GM21737 (cell line): ENCODE measurements around the gene CLEC6A.
"Not testable (repeated sequence)": the region's sequence is repeated elsewhere in the genome, so short reads cannot be mapped to it uniquely, and the experiment has no call there.

Experiments
- ATAC-seq: cut with Tn5 transposase; IDR thresholded peaks from one replicate; pipeline ENCODE4 v1.9.1; 2021; ENCODE audit warnings: mild to moderate bottlenecking, moderate library complexity; ENCODE audit not compliant: unreplicated experiment

Gene CLEC6A

DNA sequence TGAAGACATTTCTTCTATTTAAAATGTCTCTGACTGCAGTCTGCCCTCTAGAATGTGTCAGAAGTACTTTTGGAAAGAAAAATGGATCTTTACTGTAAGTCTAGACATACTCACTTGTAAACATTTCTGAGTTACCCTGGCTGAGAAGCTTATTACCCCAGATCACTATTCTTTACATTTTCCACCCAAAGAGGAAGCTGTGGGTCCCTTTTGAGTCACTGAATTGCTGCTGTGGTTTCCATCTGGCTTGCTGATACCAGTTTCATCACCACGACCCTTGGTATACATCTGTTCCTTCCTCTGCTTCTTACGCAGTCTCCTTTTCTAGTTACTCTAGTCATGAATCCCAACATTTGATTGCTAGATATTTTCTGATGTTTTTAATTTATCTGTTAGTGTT is 37.3 kb downstream of the CLEC6A start:
- peak; percentile 99 for ATAC-seq

DNA sequence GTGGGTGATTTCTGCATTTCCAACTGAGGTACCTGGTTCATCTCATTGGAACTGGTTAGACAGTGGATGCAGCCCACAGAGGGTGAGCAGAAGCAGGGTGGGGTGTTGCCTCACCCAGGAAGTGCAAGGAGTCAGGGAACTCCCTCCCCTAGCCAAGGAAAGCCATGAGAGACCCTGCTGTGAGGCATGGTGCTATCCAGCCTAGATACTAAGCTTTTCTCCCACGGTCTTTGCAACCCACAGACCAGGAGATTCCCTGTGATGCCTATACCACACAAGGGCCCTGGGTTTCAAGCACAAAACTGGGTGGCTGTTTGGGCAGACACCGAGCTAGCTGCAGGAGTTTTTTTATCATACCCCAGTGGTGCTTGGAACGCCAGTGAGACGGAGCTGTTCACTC is 39.9 kb downstream of the CLEC6A start:
- ATAC-seq: not testable (repeated sequence)

DNA sequence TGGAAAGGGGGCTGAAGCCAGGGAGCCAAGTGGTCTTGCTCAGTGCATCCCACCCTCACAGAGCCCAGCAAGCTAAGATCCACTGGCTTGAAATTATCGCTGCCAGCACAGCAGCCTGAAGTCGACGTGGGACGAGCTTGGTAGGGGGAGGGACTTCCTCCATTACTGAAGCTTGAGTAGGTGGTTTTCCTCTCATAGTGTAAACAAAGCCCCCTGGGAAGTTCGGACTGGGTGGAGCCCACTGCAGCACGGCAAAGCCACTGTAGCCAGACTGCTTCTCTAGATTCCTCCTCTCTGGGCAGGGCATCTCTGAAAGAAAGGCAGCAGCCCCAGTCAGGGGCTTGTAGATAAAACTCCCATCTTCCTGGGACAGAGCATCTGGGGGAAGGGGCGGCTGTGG is 40.3 kb downstream of the CLEC6A start:
- ATAC-seq: not testable (repeated sequence)

- ATAC-seq: no peak
These were observed 43.9 kb downstream of the CLEC6A start for GRCh38 chr12:8499616-8500015.

GRCh38 chr12:8501720-8502119 is 46.0 kb downstream of the CLEC6A start:
- no peak for ATAC-seq

DNA sequence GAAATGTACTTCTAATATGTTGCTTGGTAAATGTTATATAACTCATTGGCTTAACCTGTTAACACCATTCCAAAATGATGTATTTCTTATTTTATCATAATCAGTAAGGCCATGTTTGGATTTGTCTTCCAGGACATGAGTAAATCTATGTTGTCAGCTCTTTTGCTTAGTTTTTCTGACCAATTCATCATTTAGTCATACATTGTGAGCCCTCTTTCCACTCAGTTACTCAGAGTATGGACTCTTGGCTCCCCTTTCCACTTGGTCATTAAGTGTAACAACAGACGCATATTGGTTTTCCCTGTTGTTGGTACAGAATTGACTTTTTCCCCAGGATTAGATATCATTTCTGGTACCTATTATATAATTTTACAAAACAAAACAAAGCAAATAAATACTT is 48.6 kb downstream of the CLEC6A start:
- ATAC-seq: no peak

DNA sequence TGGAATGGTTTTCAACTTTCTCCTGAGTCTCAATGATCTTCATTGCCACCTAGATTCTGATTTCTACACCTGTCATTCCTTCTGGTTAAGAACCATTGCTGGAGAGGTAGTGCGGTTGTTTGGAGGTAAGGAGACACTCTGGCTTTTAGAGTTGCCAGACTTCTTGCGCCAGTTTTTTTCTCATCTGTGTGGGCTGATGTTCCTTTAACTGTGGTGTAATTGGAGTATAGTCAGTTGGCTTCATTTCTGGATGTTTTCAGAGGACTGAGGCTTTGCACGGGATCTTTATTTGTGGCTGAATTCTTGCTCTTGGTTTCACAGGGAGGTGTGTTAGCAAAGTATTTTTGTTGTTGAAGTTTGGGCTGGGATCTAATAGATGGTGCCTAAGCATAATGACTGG is 51.8 kb downstream of the CLEC6A start:
- no peak for ATAC-seq

GRCh38 chr12:8508223-8508622 is 52.5 kb downstream of the CLEC6A start:
- no peak for ATAC-seq

DNA sequence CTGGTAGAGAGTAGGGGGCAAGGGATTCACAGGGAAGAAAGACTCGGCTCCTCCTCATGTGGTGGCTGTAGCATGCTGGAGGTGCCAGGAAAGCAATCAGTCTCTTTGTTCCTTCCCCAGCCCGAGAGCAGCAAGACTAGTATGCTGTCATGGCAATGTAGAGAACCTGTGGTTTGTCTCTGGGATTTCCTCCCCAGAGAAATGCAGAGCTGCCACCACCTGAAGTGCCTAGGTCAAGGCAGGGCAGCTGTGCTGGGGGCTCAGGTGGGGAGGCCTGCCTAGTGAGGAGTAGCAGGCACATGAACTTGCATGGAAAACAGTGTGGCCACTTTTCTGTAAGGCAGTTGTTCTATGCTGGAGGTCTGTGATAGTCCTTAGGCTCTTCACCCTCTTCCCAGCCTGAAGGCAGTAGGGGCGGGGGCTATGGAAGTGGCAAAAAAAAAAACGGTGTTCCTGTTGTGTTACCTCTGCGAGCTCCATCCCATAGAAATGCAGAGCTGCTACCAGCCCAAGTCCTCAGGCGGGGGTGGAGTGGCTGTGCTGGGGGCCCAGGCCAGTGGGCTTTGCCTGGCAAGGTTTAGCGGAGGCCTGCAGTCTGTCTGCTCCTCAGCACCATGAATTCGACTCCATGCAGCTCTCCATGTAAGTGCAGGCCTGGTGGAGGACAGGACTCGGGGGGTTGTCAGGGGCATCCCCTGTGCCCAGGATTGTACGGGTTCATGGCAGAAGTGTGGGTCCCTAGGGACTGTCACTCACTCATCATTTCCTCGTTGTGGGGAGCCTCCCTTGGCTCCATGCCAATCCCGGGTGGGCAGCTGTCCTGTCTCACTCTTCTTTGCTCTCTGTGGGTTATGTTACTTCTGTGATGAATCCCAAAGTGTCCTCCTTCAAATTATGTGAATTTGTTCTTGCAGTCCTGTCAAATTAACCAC is 53.4 kb downstream of the CLEC6A start:
- ATAC-seq: no peak

- no peak for ATAC-seq
These were observed 57.5 kb downstream of the CLEC6A start, which contains the start of gene CLEC4D for GRCh38 chr12:8513256-8513655. Gene CLEC4D (plus strand): TSS chr12:8513503. CDS start chr12:8513733, 230 bp downstream.

DNA sequence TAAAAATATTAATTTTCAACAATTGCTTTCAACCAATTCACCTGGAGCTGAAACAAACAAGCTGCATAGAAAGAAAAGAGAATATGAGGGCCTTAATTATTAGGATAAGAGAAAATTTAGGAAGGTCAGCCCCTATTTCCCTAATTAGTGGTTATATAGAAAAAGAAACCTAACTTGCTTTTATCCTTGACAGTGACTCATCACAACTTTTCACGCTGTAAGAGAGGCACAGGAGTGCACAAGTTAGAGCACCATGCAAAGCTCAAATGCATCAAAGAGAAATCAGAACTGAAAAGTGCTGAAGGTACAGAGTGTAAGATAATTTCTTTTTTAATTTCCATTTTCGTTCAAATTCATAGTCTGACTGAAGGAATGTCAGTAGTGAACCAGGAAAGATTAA is 62.2 kb downstream of the CLEC6A start:
- ATAC-seq: no peak

- ATAC-seq: no peak
These were observed 63.4 kb downstream of the CLEC6A start for GRCh38 chr12:8519171-8519570.

GRCh38 chr12:8527250-8528130 is 71.7 kb downstream of the CLEC6A start:
- ATAC-seq: no peak
